Activated CD8-positive, alpha-beta T cell treated with anti-CD3 and anti-CD28 coated beads for 36 hours (primary cell): ENCODE measurements around the gene RRH. TPM values are rescaled to one million over a fixed set of nuclear protein-coding genes. Genes with fewer than 3 reads are reported as not detected.

Experiments used
- ATAC-seq: fragments of 200-7000 bp; cut with Tn5 transposase; one replicate; pipeline ENCODE4 v1.10.0; 2021; ENCODE audit warnings: mild to moderate bottlenecking, moderate library complexity
- CTCF ChIA-PET: fragments of 350-600 bp; sonication (Branson Sonifier 250); formaldehyde crosslinking; loops from one replicate; lab custom pipeline; 2021; ENCODE audit warnings: antibody characterized with exemption; lab: Charles Lee
- POLR2A ChIA-PET: fragments of 350-600 bp; sonication (Branson Sonifier 250); formaldehyde crosslinking; loops from one replicate; lab custom pipeline; 2021; ENCODE audit warnings: antibody characterized with exemption; lab: Charles Lee
- DNase-seq: peaks from one replicate; pipeline ENCODE4 v3.0.0-alpha.2; 2020
- H3K27ac Mint-ChIP-seq: one replicate; pipeline ENCODE4 v1.8.0; 2021; ENCODE audit warnings: mild to moderate bottlenecking, mixed read lengths
- H3K27me3 Mint-ChIP-seq: one replicate; pipeline ENCODE4 v1.8.0; 2021; ENCODE audit warnings: mixed read lengths
- H3K36me3 Mint-ChIP-seq: one replicate; pipeline ENCODE4 v1.8.0; 2021; ENCODE audit warnings: low read depth, mixed read lengths
- H3K4me1 Mint-ChIP-seq: one replicate; pipeline ENCODE4 v1.8.0; 2021; ENCODE audit warnings: low read depth, mixed read lengths
- H3K4me3 Mint-ChIP-seq: one replicate; pipeline ENCODE4 v1.8.0; 2021; ENCODE audit warnings: mild to moderate bottlenecking, moderate library complexity, mixed read lengths
- H3K9me3 Mint-ChIP-seq: one replicate; pipeline ENCODE4 v1.8.0; 2021; ENCODE audit warnings: mixed read lengths
- intact Hi-C: fragments of 100-400 bp; cut with micrococcal nuclease; formaldehyde crosslinking; loops from one replicate; pipeline ENCODE4 v1.10.0; 2022
- total RNA-seq, 2 experiments: library from RNA; stranded (reverse); gene quantifications; one replicate each; pipeline ENCODE4 v1.2.3, GENCODE V29; 2021
- TF ChIP-seq, protein P1 (sequence below): fragments of 200-600 bp; IDR thresholded peaks from one replicate; pipeline ENCODE4 v1.8.0; 2022; ENCODE audit warnings: antibody characterized with exemption, mild to moderate bottlenecking

The RRH gene
- total RNA-seq, 2 experiments from 2014 or later: not detected

DNA sequence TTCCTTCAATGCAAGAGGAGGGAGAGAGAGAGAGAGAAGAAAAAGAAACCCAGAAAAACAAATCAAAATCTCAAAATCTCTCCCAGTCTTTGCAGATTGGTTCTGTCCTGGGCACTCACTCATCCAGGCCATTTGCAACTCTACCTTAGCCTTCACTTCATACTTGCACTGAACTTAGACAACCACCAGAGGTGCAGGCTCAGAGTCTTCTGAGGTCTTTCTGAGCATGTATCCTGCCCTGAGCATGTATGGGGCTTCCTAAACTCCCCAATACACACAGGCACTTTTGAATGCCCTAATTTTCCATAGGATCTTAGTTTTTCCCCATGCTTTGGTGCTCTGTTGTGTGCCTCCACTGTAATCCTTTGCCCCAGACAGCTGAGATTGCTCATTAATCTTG lies 28.9 kb upstream of the RRH start:
- peaks cover 19% of the 10 kb centered on the region for H3K9me3 Mint-ChIP-seq
- intact Hi-C loops: no loop called here
- POLR2A ChIA-PET: no interaction called here
- no peak for DNase-seq
- TF ChIP-seq, protein P1, sequence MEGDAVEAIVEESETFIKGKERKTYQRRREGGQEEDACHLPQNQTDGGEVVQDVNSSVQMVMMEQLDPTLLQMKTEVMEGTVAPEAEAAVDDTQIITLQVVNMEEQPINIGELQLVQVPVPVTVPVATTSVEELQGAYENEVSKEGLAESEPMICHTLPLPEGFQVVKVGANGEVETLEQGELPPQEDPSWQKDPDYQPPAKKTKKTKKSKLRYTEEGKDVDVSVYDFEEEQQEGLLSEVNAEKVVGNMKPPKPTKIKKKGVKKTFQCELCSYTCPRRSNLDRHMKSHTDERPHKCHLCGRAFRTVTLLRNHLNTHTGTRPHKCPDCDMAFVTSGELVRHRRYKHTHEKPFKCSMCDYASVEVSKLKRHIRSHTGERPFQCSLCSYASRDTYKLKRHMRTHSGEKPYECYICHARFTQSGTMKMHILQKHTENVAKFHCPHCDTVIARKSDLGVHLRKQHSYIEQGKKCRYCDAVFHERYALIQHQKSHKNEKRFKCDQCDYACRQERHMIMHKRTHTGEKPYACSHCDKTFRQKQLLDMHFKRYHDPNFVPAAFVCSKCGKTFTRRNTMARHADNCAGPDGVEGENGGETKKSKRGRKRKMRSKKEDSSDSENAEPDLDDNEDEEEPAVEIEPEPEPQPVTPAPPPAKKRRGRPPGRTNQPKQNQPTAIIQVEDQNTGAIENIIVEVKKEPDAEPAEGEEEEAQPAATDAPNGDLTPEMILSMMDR: no peak
- H3K36me3 Mint-ChIP-seq: peaks cover 10% of the 10 kb centered on the region
- H3K27ac Mint-ChIP-seq: no peak overlapping the region
- peaks cover 4% of the 10 kb centered on the region for H3K27me3 Mint-ChIP-seq
- CTCF ChIA-PET: no interaction called here
- no peaks in the 10 kb centered on the region for H3K4me1 Mint-ChIP-seq
- H3K4me3 Mint-ChIP-seq: no peak overlapping the region
- ATAC-seq: no peak

DNA sequence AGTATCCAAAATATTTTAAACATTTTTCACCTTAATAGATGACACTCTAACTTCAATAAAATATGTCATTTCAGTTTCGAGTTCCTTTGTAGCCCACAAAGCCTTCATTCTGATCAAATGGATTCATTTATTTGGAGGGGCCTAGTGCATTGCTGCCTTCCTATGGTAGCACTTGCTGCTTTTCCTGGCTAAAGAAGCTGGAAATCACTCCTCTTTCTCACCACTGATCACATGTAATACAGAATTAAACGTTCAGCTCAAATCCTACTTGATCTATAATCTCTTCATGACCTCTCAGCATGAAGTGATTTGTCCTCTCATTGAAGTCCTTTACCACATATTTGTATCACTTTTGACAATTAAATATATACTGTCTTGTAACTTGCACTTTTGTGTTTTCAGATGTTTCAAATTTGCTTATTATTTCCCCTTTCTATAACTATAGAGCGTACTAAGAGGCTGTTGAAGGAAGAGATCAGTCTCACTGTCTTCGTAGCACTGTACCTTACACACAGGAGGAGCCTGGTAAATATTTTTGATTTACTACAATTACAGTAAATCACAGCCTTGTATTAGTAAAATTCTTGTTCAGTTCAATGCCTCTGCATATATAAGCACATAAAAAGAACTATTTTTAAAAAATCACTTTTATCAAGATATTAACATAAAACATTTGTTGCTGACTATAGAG lies 26.5 kb upstream of the RRH start:
- no peak overlapping the region for H3K27ac Mint-ChIP-seq
- no peaks in the 10 kb centered on the region for H3K4me1 Mint-ChIP-seq
- POLR2A ChIA-PET: no interaction called here
- DNase-seq (no peak), ATAC-seq (no peak)
- peaks cover 5% of the 10 kb centered on the region for H3K9me3 Mint-ChIP-seq
- TF ChIP-seq, protein P1: no peak
- intact Hi-C loops: no loop called here
- peaks cover 1% of the 10 kb centered on the region for H3K27me3 Mint-ChIP-seq
- no peaks in the 10 kb centered on the region for H3K36me3 Mint-ChIP-seq
- H3K4me3 Mint-ChIP-seq: no peak overlapping the region
- CTCF ChIA-PET: interaction anchor here (1.2 kb wide), 1 partner anchor 373 kb away, joined by 3 read pairs; no protein-coding TSS in a partner anchor

DNA sequence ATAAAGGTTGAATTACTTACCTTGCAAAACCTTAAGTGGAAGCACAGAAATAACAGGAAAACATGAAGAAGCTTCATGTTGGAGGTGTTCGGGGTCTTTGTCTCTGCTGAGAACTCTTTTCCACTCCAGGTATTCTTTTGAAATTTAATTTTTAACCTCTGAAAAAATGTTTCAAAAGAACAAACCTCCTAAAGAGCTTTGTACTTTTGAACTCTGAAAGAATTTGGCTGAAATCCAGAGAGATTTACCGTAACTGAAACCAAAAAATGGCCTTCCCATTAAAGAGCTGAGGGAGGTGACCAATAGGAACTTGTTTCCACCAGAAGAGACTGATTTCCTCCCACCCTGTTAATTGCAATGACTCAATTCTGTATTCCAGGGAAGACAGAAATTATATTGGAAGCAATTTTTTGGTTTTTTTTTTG lies 25.9 kb upstream of the RRH start, which contains the start of gene CFI:
TSS of gene CFI (minus strand) at position 105 of the 425 bp plus-strand sequence. CDS start at position 77, 28 bp downstream.
- ChIA-PET POLR2A (interaction anchor here (0.6 kb wide), 1 partner anchor 28 kb away, joined by 3 read pairs; no protein-coding TSS in a partner anchor), CTCF (interaction anchor here (1.2 kb wide), 1 partner anchor 374 kb away, joined by 3 read pairs; no protein-coding TSS in a partner anchor)
- Mint-ChIP-seq H3K4me3 (no peak within 1 kb of the TSS), H3K36me3 (no peaks in the 10 kb centered on the region), H3K4me1 (no peaks in the 10 kb centered on the region), H3K9me3 (no peaks in the 10 kb centered on the region), H3K27ac (no peak within 1 kb of the TSS), H3K27me3 (peaks cover 1% of the 10 kb centered on the region)
- intact Hi-C loops: no loop called here
- no peak for DNase-seq
- no peak for ATAC-seq
- TF ChIP-seq, protein P1: no peak

DNA sequence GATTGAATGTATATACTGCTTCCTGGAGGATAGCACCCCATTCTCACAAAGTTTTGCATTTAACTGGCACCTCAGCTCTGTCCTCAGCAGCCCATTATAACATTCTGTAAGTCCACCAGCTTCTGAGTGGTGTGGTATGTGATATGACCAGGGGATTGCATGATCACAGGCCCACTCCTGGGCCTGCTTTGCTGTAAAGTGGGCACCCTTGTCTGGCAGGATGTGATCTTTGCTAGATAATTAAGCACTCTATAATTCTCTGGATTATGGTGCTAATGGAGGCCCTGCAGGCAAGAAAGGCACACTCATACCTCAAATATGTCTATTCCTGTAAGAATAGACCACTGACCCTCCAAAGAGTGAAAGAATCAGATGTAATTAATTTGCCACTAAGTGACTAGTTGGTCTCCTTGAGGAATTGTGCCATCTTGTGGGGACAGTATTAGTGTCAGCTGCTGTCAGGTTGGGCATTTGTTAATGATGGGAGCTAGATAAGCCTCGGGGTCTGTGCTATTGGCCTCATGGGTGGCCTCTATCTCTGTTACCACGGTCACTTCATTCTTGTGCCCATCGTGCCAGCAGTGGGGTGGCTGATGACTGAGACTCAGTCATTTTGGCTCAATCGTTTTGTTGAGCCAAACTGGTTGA lies 23.7 kb upstream of the RRH start:
- intact Hi-C loops: no loop called here
- Mint-ChIP-seq H3K4me1 (no peaks in the 10 kb centered on the region), H3K27me3 (peaks cover 1% of the 10 kb centered on the region), H3K9me3 (no peaks in the 10 kb centered on the region), H3K4me3 (no peak overlapping the region), H3K36me3 (no peaks in the 10 kb centered on the region), H3K27ac (no peak overlapping the region)
- ChIA-PET CTCF (interaction anchor here (0.7 to 1.9 kb wide), 7 partner anchors 9 to 365 kb away, joined by 3 to 7 read pairs (median 4); partner anchors contain the start of gene GAR1), POLR2A (no interaction called here)
- peak; percentile 58 for ATAC-seq
- DNase-seq: peak; percentile 34
- TF ChIP-seq, protein P1: peak; percentile 27

DNA sequence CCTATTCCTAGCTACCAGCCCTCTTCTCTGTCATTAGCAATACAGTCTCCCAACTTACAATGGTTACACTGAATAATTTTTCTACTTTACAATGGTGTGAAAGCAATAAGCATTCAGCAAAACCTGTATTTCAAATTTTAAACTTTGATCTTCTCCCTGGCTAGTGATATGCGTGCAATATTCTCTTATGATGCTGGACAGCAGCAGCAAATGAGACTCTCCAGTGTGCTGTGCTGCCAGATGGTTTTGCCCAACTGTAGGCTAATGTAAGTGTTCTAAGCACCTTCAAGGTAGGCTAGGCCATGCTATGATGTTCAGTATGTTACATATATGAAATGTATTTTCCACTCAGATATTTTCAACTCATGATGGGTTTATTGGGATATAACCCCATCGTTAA lies 18.1 kb upstream of the RRH start:
- H3K9me3 Mint-ChIP-seq: no peaks in the 10 kb centered on the region
- no peaks in the 10 kb centered on the region for H3K36me3 Mint-ChIP-seq
- ATAC-seq (no peak), DNase-seq (no peak)
- intact Hi-C loops: no loop called here
- ChIA-PET POLR2A (interaction anchor here (0.7 kb wide), 1 partner anchor 37 kb away, joined by 3 read pairs; no protein-coding TSS in a partner anchor), CTCF (no interaction called here)
- TF ChIP-seq, protein P1: no peak
- peaks cover 1% of the 10 kb centered on the region for H3K4me1 Mint-ChIP-seq
- H3K27me3 Mint-ChIP-seq: peaks cover 1% of the 10 kb centered on the region
- no peak overlapping the region for H3K4me3 Mint-ChIP-seq
- no peak overlapping the region for H3K27ac Mint-ChIP-seq
